SK-MEL-5 (cell line): ENCODE results near the gene RBSN. TPM values are rescaled to one million over a fixed set of nuclear protein-coding genes. Genes with fewer than 3 reads are reported as not detected.

Source experiments
- DNase-seq: peaks from one replicate; pipeline ENCODE4 v3.0.0-alpha.2; 2016; ENCODE audit warnings: low read depth, low spot score
- in situ Hi-C: cut with HindIII; loops from 2 replicates; pipeline ENCODE4 v1.10.0; 2016; ENCODE audit warnings: low sequenced_read_pairs, high pct_unique_total_duplicates, low pct_unique_long_range_greater_than_20kb
- total RNA-seq: library from RNA; depleted of rRNA; stranded (reverse); fragments of >200 nt; shearing (Covaris generic); gene quantifications from 2 replicates; pipeline ENCODE4 v1.2.3, GENCODE V29; 2014

Gene RBSN
- total RNA-seq, 1 experiment from 2014 or later, result 22.1 TPM

- peak; percentile 73 for DNase-seq
- in situ Hi-C loops, result no loop called here
These were observed 9.2 kb upstream of the RBSN start for GRCh38 chr3:15108082-15108545.

GRCh38 chr3:15107075-15107947, 8.4 kb upstream of the RBSN start:
- in situ Hi-C loops, result no loop called here
- no peak for DNase-seq

- in situ Hi-C loops, result no loop called here
- DNase-seq, result no peak
These were observed 3.9 kb upstream of the RBSN start for GRCh38 chr3:15102836-15103235.

GRCh38 chr3:15102256-15102655, 3.3 kb upstream of the RBSN start:
- in situ Hi-C loops, result no loop called here
- DNase-seq, result no peak

- in situ Hi-C loops, result no loop called here
- no peak for DNase-seq
These were observed 583 bp upstream of the RBSN start for GRCh38 chr3:15099364-15100098.

GRCh38 chr3:15097891-15098290, 1.1 kb downstream of the RBSN start:
- DNase-seq, result no peak
- in situ Hi-C loops, result no loop called here

GRCh38 chr3:15096046-15096445, 2.9 kb downstream of the RBSN start:
- in situ Hi-C loops, result no loop called here
- no peak for DNase-seq

GRCh38 chr3:15094187-15094875, 4.6 kb downstream of the RBSN start:
- in situ Hi-C loops, result no loop called here
- no peak for DNase-seq

- in situ Hi-C loops, result no loop called here
- DNase-seq, result no peak
These were observed 6.3 kb downstream of the RBSN start for GRCh38 chr3:15092686-15093085.

- no peak for DNase-seq
- in situ Hi-C loops, result no loop called here
These were observed 7.4 kb downstream of the RBSN start for GRCh38 chr3:15091575-15091974.

GRCh38 chr3:15089201-15089600, 9.7 kb downstream of the RBSN start:
- DNase-seq, result no peak
- in situ Hi-C loops, result no loop called here

- DNase-seq, result no peak
- in situ Hi-C loops, result no loop called here
These were observed 12.2 kb downstream of the RBSN start for GRCh38 chr3:15086699-15087098.

GRCh38 chr3:15086263-15086662, 12.7 kb downstream of the RBSN start:
- no peak for DNase-seq
- in situ Hi-C loops, result no loop called here

GRCh38 chr3:15083252-15083651, 15.7 kb downstream of the RBSN start:
- in situ Hi-C loops, result no loop called here
- no peak for DNase-seq

GRCh38 chr3:15081960-15082664, 16.8 kb downstream of the RBSN start:
- DNase-seq, result no peak
- in situ Hi-C loops, result no loop called here

- DNase-seq, result no peak
- in situ Hi-C loops, result no loop called here
These were observed 19.9 kb downstream of the RBSN start for GRCh38 chr3:15079091-15079490.

- in situ Hi-C loops, result no loop called here
- no peak for DNase-seq
These were observed 24.4 kb downstream of the RBSN start for GRCh38 chr3:15074500-15074899.

GRCh38 chr3:15071699-15072098, 27.2 kb downstream of the RBSN start:
- DNase-seq, result no peak

More at GRCh38 chr3:15071699-15072098, 27.2 kb downstream of the RBSN start:
- in situ Hi-C loops, result no loop called here
